Measurements from ENCODE around the gene GATA2.

DNA sequence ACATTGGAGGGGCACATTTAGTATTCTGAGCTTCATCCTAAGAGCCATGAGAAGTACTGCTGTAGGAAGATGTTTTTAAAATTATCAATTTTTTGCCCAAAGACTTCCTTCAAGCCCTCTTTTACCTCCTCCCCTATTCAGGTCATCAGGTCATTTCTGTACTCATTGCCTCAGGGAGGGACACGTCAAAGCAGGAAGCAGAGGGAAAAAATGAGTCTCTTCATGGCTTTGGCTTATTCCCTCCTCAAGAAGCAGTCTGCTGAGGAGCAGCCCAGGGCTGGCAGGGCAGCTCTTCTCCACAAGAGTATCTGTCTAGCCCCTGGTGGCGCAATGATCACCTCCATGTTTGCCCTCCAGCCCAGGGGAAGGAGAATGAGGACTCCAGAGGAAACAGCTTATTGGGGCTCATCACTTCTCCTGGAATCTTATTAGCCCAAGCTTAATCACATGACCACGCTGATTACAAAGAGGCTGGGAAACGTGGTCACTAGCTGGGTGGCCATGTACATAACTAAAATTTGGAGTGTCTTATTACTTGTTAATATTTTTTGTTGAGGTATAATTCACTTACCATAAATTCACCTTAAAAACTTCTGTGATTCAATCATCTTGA, 44.2 kb upstream of the GATA2 start:
- no peak for TF ChIP-seq POLR2A (IDR thresholded peaks at IDR 0.05)
- TF ChIP-seq, protein P1, sequence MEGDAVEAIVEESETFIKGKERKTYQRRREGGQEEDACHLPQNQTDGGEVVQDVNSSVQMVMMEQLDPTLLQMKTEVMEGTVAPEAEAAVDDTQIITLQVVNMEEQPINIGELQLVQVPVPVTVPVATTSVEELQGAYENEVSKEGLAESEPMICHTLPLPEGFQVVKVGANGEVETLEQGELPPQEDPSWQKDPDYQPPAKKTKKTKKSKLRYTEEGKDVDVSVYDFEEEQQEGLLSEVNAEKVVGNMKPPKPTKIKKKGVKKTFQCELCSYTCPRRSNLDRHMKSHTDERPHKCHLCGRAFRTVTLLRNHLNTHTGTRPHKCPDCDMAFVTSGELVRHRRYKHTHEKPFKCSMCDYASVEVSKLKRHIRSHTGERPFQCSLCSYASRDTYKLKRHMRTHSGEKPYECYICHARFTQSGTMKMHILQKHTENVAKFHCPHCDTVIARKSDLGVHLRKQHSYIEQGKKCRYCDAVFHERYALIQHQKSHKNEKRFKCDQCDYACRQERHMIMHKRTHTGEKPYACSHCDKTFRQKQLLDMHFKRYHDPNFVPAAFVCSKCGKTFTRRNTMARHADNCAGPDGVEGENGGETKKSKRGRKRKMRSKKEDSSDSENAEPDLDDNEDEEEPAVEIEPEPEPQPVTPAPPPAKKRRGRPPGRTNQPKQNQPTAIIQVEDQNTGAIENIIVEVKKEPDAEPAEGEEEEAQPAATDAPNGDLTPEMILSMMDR (IDR thresholded peaks at IDR 0.05) = no peak
